Measurements from ENCODE around the gene IL36G.

The IL36G gene

GRCh38 chr2:112994648-112995047 lies 16.8 kb downstream of the IL36G start:
- no peaks in the 10 kb centered on the region for H3K36me3 ChIP-seq
- intact Hi-C loops (cut with DNase I; ENCODE audit: low total_unique reads) = no loop called here
- DNase-seq = no peak
- H3K27me3 ChIP-seq = no peaks in the 10 kb centered on the region
- H3K4me1 ChIP-seq = no peaks in the 10 kb centered on the region
- peaks cover 0 to 9% (median 5%) of the 10 kb centered on the region in 3 donors for H3K9me3 ChIP-seq
- TF ChIP-seq CTCF (IDR thresholded peaks at IDR 0.05) = no peak
- H3K27ac ChIP-seq = no peak overlapping the region
- H3K4me3 ChIP-seq = no peak overlapping the region

- intact Hi-C loops (cut with DNase I; ENCODE audit: low total_unique reads) = no loop called here
- no peaks in the 10 kb centered on the region for H3K27me3 ChIP-seq
- H3K4me3 ChIP-seq = no peak overlapping the region
- no peak for DNase-seq
- no peak for TF ChIP-seq CTCF (IDR thresholded peaks at IDR 0.05)
- H3K36me3 ChIP-seq = no peaks in the 10 kb centered on the region
- no peaks in the 10 kb centered on the region for H3K4me1 ChIP-seq
- H3K27ac ChIP-seq = no peak overlapping the region
- peaks cover 0 to 13% (median 5%) of the 10 kb centered on the region in 3 donors for H3K9me3 ChIP-seq
Measured at GRCh38 chr2:112995346-112995920, 17.6 kb downstream of the IL36G start.

GRCh38 chr2:112996635-112997034 lies 18.8 kb downstream of the IL36G start:
- Histone ChIP-seq H3K9me3 (peaks cover 0 to 13% (median 5%) of the 10 kb centered on the region in 3 donors), H3K27ac (no peak overlapping the region), H3K4me3 (no peak overlapping the region), H3K36me3 (no peaks in the 10 kb centered on the region), H3K4me1 (no peaks in the 10 kb centered on the region), H3K27me3 (no peaks in the 10 kb centered on the region)
- DNase-seq = no peak
- intact Hi-C loops (cut with DNase I; ENCODE audit: low total_unique reads) = no loop called here
- no peak for TF ChIP-seq CTCF (IDR thresholded peaks at IDR 0.05)

GRCh38 chr2:112997151-112997550 lies 19.3 kb downstream of the IL36G start:
- H3K27me3 ChIP-seq = no peaks in the 10 kb centered on the region
- intact Hi-C loops (cut with DNase I; ENCODE audit: low total_unique reads) = no loop called here
- H3K4me1 ChIP-seq = no peaks in the 10 kb centered on the region
- H3K27ac ChIP-seq = no peak overlapping the region
- no peak overlapping the region for H3K4me3 ChIP-seq
- TF ChIP-seq CTCF (IDR thresholded peaks at IDR 0.05) = no peak
- no peaks in the 10 kb centered on the region for H3K36me3 ChIP-seq
- peaks cover 0 to 13% (median 5%) of the 10 kb centered on the region in 3 donors for H3K9me3 ChIP-seq
- DNase-seq = no peak

GRCh38 chr2:113000436-113000835 lies 22.6 kb downstream of the IL36G start:
- Histone ChIP-seq H3K4me3 (no peak overlapping the region), H3K4me1 (no peaks in the 10 kb centered on the region), H3K27ac (no peak overlapping the region), H3K9me3 (peaks cover 0 to 4% (median 0%) of the 10 kb centered on the region in 3 donors), H3K27me3 (no peaks in the 10 kb centered on the region), H3K36me3 (no peaks in the 10 kb centered on the region)
- intact Hi-C loops (cut with DNase I; ENCODE audit: low total_unique reads) = no loop called here
- TF ChIP-seq CTCF (IDR thresholded peaks at IDR 0.05) = no peak
- DNase-seq = no peak

GRCh38 chr2:113002677-113003076 lies 24.9 kb downstream of the IL36G start:
- intact Hi-C loops (cut with DNase I; ENCODE audit: low total_unique reads) = no loop called here
- Histone ChIP-seq H3K36me3 (no peaks in the 10 kb centered on the region), H3K27me3 (no peaks in the 10 kb centered on the region), H3K4me3 (no peak overlapping the region), H3K9me3 (peaks cover 0 to 4% (median 0%) of the 10 kb centered on the region in 3 donors), H3K27ac (no peak overlapping the region), H3K4me1 (no peaks in the 10 kb centered on the region)
- DNase-seq = no peak
- TF ChIP-seq CTCF (IDR thresholded peaks at IDR 0.05) = no peak
